Nephron progenitor cell (in vitro differentiated cells): ENCODE results near the gene FRMD4A.

Experiments
- DNase-seq: peaks from one replicate; pipeline ENCODE4 v3.0.0; 2021
- H3K27ac Mint-ChIP-seq: 2 replicates; pipeline ENCODE4 v1.8.0; 2021; ENCODE audit warnings: mild to moderate bottlenecking, moderate library complexity, mixed read lengths
- H3K27me3 Mint-ChIP-seq: 2 replicates; pipeline ENCODE4 v1.8.0; 2021; ENCODE audit warnings: mild to moderate bottlenecking, low read depth, mixed read lengths; ENCODE audit not compliant: poor library complexity
- H3K36me3 Mint-ChIP-seq: 2 replicates; pipeline ENCODE4 v1.8.0; 2021; ENCODE audit warnings: low read depth, mixed read lengths
- H3K4me1 Mint-ChIP-seq: 2 replicates; pipeline ENCODE4 v1.8.0; 2021; ENCODE audit warnings: mixed read lengths
- H3K4me3 Mint-ChIP-seq: 2 replicates; pipeline ENCODE4 v1.8.0; 2021; ENCODE audit warnings: mild to moderate bottlenecking, moderate library complexity, mixed read lengths
- H3K9me3 Mint-ChIP-seq: 2 replicates; pipeline ENCODE4 v1.8.0; 2021; ENCODE audit warnings: mild to moderate bottlenecking, moderate library complexity, mixed read lengths
- CTCF ChIP-seq: fragments of 200-600 bp; sonication (generic); IDR thresholded peaks from 2 replicates; pipeline ENCODE4 v1.5.0; 2021; ENCODE audit warnings: antibody characterized with exemption

FRMD4A gene

GRCh38 chr10:13909516-13910258 lies 421.0 kb downstream of the FRMD4A start:
- Mint-ChIP-seq H3K27me3 (peaks cover 4% of the 10 kb centered on the region), H3K27ac (no peak overlapping the region), H3K36me3 (no peaks in the 10 kb centered on the region), H3K4me1 (peaks cover 22% of the 10 kb centered on the region), H3K9me3 (no peaks in the 10 kb centered on the region), H3K4me3 (no peak overlapping the region)
- no peak for DNase-seq
- TF ChIP-seq CTCF = no peak

- Mint-ChIP-seq H3K36me3 (no peaks in the 10 kb centered on the region), H3K4me3 (no peak overlapping the region), H3K4me1 (peaks cover 20% of the 10 kb centered on the region), H3K9me3 (no peaks in the 10 kb centered on the region), H3K27me3 (peaks cover 4% of the 10 kb centered on the region), H3K27ac (no peak overlapping the region)
- no peak for TF ChIP-seq CTCF
- no peak for DNase-seq
Measured at GRCh38 chr10:13908475-13908874, 422.2 kb downstream of the FRMD4A start.

GRCh38 chr10:13907570-13907969 lies 423.2 kb downstream of the FRMD4A start:
- peaks cover 19% of the 10 kb centered on the region for H3K4me1 Mint-ChIP-seq
- no peak overlapping the region for H3K4me3 Mint-ChIP-seq
- H3K27ac Mint-ChIP-seq = no peak overlapping the region
- H3K9me3 Mint-ChIP-seq = no peaks in the 10 kb centered on the region
- DNase-seq = no peak
- no peak for TF ChIP-seq CTCF
- H3K27me3 Mint-ChIP-seq = peaks cover 4% of the 10 kb centered on the region
- H3K36me3 Mint-ChIP-seq = no peaks in the 10 kb centered on the region

GRCh38 chr10:13905281-13905680 lies 425.4 kb downstream of the FRMD4A start:
- peaks cover 4% of the 10 kb centered on the region for H3K9me3 Mint-ChIP-seq
- H3K27me3 Mint-ChIP-seq = no peaks in the 10 kb centered on the region
- DNase-seq = no peak
- peaks cover 15% of the 10 kb centered on the region for H3K4me1 Mint-ChIP-seq
- no peaks in the 10 kb centered on the region for H3K36me3 Mint-ChIP-seq
- no peak overlapping the region for H3K4me3 Mint-ChIP-seq
- no peak for TF ChIP-seq CTCF
- H3K27ac Mint-ChIP-seq = no peak overlapping the region

GRCh38 chr10:13904064-13904463 lies 426.7 kb downstream of the FRMD4A start:
- Mint-ChIP-seq H3K27ac (peak overlapping the region; percentile 3), H3K4me3 (no peak overlapping the region), H3K4me1 (peaks cover 15% of the 10 kb centered on the region), H3K9me3 (peaks cover 4% of the 10 kb centered on the region), H3K27me3 (no peaks in the 10 kb centered on the region), H3K36me3 (no peaks in the 10 kb centered on the region)
- peak; percentile 35 for DNase-seq
- no peak for TF ChIP-seq CTCF
